GM18502 (cell line): Measurements from ENCODE around the gene CFAP57.

Source experiments
- ATAC-seq: cut with Tn5 transposase; IDR thresholded peaks from one replicate; pipeline ENCODE4 v1.9.1; 2021; ENCODE audit warnings: mild to moderate bottlenecking; ENCODE audit not compliant: unreplicated experiment, poor library complexity

The CFAP57 gene

DNA sequence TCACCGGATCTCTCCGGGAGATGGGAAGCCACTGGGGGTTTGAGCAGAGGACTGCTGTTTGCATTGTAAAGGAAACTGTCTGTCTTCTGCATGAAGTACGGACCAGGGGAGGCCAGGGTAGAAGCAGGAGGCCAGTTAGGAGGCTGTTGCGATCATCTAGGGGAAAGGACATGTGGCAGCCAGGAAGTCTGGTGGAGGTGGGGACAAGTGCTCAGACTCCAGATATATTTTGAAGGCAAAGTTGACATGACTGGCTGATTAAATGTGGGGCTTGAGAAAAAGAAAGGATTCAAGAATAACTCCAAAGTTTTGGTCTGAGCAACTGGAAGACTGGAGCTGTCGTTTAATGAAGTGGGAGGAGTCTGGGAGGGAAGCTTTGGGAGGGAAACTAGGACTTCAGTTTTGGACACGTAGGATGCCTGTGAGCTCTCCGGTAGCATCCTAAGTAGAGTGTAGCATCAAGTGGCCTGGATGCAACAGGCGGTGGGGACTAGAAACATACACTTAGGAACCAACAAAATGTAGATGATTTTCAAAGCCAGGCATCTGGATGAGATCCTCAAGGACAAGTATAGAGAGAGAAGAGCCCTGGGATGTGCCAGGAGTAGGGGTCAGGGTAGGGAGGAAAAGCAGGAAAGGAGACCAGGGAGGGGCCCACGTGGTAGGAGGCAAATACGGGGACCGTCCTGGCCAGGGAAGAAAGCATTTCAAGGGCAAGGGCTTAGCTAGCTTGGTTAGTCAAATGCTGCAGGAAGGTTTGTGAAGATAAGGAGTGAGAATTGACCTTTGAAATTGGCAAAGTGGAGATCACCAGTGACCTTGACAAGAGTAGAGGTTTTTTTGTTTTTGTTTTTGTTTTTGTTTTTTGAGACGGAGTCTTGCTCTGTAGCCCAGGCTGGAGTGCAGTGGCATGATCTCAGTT lies 116.9 kb downstream of the CFAP57 start:
- no peak for ATAC-seq

DNA sequence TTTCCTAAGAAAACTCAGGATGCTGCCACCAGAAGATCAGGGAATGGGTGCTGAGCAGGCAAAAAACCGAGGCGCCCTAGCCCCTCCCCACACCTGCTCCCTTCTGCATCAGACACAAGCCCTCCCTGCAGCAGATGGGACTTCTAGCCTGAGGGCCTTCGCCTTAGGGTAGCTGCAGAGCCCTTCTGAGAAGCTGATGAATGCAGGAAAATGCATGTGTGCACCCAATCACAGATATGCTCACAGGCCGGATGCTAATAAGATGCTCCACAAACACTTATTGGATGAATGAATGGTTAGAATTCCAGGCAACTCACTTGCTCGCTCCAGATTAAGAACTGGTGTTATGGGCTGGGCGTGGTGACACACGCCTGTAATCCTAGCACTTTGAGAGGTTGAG lies 120.1 kb downstream of the CFAP57 start:
- ATAC-seq = no peak

DNA sequence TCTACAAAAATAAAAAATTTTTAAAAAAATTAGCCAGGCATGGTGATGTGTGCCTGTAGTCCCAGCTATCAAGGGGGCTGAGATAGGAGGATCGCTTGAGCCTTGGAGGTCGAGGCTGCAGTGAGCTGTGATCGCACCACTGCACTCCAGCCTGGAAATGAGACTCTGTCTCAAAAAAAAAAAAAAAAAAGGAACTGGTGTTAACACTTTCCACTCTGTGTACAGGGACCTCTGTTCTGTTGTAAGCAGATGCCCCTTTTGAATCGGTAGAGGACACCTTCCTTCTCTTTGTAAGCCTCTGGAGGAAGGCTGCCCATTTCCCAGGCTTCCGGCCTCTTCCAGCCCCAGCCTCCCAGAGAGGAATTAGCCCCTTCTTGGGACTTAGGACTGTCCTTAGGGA lies 120.5 kb downstream of the CFAP57 start:
- no peak for ATAC-seq

DNA sequence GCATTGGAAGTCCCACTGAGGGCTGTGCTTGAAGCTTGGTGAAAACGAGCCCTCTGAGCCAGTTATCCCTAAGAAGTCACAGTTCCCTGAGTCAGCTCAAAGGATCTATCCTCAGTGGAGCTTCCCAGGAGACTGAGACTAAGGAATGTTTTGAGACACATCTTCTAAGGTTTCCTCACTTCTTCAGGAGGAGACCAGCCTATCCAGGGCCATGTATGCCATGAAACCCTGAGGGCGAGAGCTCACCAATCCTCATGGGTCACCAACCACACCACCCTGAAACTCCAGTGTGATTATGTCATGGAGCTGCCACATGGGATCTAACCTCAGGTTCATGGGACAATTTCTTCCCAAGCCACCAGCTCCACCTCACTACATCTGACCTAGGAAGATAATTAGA lies 121.0 kb downstream of the CFAP57 start:
- ATAC-seq = no peak

GRCh38 chr1:43293896-43294760 lies 122.0 kb downstream of the CFAP57 start:
- ATAC-seq = no peak

DNA sequence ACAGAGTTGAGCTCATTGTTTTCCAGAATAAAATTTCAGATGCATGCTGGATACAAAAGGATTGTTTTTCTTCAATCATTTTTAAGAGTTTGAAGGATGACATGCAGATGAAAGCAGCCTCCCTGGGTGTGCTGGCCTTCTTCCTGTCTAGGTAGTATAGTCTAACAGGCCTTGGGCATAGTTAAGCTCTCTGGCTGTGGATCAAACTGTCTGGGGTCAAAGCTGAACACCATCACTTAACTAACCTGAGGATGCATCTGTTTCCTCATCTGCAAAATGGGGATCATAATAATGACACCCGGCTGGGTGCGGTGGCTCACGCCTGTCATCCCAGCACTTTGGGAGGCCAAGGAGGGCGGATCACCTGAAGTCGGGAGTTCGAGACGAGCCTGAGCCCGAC lies 122.6 kb downstream of the CFAP57 start:
- ATAC-seq = no peak

DNA sequence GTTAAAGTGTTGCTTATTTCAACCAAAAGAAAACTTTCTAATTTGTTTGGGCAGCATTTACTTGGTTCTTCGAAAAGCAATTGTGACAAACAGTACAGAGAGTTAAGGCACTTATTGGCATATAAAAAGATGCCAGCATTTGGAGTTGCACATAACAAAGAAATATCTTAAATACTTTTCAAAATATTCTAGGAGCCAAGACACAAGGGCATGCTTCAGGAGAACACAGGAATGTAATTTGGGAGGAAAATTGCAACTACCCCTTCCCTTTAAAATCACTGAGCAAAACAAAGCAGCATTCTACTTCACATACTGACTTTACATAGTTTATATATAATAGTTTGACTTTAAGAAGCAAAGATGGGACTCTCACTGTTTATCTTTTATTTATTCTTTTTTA lies 124.1 kb downstream of the CFAP57 start:
- ATAC-seq = no peak

GRCh38 chr1:43298055-43298454 lies 125.9 kb downstream of the CFAP57 start:
- no peak for ATAC-seq

- ATAC-seq = no peak
These were observed 127.0 kb downstream of the CFAP57 start for GRCh38 chr1:43299101-43299500.

DNA sequence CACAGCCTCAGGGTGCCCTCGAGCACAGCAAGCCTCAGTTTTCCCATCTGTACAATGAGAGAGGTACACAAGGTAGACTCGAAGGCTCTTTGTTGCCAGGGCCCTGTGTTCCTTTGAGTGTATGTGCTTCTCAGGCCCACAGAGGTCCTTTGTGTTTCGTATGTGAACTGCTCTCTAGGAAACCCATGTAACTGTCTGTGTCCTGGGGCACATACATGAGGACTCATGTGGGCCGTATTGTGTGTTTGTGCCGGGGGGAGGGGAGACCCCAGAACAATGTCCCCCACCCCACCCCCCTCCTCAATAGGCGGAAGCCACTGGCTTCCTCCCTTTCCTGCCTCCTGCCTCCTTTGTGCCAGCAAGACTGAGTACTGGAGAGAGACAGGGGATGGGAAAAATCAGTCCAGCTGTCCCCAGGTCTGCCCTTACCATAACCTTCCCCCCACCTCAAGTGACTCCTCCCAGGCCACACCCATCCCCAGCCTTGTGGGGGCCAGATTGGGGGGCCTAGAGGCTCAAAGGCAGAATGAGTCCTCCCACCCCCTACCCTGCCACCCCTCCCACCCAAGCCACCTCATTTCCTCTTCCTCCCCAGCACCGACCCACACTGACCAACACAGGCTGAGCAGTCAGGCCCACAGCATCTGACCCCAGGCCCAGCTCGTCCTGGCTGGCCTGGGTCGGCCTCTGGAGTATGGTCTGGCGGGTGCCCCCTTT lies 128.4 kb downstream of the CFAP57 start, which contains the start of gene TIE1:
Gene TIE1 (plus strand): TSS at position 605 of the 717 bp plus-strand sequence. CDS start 90 bp downstream, at position 695.
- no peak for ATAC-seq

DNA sequence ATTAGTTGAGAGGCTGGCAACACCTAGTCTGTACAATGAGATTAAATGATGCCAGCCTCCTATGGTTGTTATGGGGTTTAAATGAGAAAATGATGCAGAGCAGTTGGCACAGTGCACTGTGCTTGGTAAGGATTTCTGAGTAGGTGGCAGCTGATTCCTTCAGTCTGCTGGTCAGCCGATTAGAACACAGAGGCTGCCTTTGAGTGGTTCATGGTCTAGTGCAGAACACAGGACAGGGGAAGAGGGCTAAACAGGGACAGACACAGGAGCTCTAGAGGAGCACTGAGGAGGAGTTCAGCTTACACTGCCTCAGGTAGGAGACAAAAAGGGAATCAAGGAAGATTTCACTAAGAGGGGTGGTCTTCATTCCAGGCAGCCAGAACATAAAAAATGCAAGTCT lies 130.1 kb downstream of the CFAP57 start:
- ATAC-seq = no peak

- no peak for ATAC-seq
These were observed 130.8 kb downstream of the CFAP57 start for GRCh38 chr1:43302721-43303470.

DNA sequence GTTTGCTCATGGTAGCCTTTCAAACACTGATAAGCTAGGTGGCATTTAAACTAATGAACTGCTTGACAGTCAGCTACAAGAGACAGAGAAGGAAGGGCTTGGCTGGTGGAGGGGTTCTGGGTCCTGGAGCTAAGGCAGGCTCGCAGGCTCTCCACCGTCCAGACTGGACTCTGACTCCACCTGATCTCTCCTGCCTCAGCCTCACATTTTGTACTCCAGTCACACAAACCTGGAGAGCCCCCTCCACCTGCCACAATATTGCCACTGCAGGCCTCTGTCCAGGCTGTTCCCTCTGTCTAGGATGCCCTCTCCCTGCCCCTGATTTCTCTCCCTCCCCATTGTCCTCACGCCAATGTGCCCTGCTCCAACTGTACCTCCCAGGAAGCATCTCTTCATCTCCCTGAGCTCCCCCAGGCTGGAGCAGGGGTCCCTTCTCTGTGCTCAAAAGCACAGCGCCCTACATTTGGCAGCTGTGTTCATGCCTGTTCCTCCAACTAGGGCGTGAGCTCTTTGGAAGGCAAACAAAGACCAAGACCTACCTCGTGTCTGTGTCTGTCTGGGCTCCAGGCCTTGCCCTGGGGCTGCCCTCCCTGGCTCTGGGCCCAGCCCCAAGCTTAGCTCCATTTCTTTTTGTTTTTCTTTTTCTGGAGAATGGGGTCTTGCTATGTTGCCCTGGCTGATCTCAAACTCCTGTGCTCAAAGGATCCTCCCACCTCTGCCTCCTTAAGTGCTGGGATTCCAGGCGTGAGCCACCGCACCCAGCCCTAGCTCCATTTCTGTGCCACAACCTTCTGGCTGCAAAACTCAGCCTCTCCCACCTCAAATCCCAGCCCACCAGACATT lies 131.6 kb downstream of the CFAP57 start:
- ATAC-seq = no peak
